GM12875 (cell line): Measurements from ENCODE around the gene COL6A2.

ENCODE experiments used
- H3K4me3 ChIP-seq: one replicate; pipeline ENCODE4 v1.5.1; 2011; ENCODE audit warnings: low read depth, low read length, control low read depth
- TF ChIP-seq, protein P1 (sequence below): IDR thresholded peaks from 2 replicates; pipeline ENCODE4 v1.5.1; 2011; ENCODE audit warnings: low read depth, mild to moderate bottlenecking, control low read depth, inconsistent platforms, low read length, moderate library complexity, borderline replicate concordance; ENCODE audit not compliant: insufficient read depth

COL6A2 gene

DNA sequence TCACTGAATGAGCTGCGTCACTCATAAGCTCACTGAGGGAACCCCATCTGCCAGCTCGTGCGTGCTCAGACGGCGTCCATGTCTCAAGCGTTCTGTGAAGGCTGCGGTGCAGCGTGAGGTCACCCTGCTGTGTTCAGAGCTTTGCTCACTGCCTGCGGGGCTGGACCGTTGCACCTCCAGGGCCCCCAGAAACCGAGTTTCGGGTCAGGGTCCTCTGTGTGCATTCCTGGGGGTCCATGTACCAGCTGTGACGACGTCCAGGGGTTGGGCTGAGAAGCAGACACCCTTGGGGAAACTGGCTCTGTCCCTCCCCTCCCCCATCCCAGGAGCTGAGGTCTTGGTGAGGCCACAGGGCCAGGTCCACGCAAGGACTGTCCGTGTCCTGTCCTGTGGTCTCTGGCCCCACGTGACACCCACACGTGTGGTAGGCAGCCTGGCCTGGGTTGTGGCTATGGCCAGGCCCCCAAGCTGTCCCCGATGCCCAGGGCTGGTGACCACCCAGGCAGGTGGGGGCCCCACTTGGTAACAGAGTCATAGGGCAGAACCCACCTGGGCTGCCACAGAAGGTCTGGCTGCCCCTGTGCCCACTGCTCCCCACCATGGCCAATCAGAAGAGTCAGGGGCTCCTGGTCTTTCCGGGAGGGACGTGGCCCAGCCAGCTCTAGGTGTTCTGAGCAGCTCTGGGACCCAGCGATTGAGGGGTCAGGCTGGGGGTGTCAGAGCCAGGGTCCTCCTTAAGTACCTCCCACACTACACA is 33.1 kb downstream of the COL6A2 start:
- no peak overlapping the region for H3K4me3 ChIP-seq
- TF ChIP-seq, protein P1, sequence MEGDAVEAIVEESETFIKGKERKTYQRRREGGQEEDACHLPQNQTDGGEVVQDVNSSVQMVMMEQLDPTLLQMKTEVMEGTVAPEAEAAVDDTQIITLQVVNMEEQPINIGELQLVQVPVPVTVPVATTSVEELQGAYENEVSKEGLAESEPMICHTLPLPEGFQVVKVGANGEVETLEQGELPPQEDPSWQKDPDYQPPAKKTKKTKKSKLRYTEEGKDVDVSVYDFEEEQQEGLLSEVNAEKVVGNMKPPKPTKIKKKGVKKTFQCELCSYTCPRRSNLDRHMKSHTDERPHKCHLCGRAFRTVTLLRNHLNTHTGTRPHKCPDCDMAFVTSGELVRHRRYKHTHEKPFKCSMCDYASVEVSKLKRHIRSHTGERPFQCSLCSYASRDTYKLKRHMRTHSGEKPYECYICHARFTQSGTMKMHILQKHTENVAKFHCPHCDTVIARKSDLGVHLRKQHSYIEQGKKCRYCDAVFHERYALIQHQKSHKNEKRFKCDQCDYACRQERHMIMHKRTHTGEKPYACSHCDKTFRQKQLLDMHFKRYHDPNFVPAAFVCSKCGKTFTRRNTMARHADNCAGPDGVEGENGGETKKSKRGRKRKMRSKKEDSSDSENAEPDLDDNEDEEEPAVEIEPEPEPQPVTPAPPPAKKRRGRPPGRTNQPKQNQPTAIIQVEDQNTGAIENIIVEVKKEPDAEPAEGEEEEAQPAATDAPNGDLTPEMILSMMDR, result no peak

DNA sequence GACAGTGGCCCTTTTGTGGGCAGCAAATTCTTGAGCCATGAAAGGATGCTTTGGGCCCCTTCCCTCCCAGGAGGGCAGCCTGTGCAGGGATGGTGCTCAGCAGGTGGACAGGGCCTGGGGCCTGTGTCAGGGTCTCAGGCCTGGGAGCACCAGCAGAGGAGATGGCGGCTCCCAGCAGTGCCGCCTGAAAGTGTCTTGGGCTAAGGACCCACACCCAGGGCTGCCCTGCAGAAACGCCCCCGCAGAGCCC is 33.6 kb downstream of the COL6A2 start:
- no peak overlapping the region for H3K4me3 ChIP-seq
- TF ChIP-seq, protein P1, result no peak

DNA sequence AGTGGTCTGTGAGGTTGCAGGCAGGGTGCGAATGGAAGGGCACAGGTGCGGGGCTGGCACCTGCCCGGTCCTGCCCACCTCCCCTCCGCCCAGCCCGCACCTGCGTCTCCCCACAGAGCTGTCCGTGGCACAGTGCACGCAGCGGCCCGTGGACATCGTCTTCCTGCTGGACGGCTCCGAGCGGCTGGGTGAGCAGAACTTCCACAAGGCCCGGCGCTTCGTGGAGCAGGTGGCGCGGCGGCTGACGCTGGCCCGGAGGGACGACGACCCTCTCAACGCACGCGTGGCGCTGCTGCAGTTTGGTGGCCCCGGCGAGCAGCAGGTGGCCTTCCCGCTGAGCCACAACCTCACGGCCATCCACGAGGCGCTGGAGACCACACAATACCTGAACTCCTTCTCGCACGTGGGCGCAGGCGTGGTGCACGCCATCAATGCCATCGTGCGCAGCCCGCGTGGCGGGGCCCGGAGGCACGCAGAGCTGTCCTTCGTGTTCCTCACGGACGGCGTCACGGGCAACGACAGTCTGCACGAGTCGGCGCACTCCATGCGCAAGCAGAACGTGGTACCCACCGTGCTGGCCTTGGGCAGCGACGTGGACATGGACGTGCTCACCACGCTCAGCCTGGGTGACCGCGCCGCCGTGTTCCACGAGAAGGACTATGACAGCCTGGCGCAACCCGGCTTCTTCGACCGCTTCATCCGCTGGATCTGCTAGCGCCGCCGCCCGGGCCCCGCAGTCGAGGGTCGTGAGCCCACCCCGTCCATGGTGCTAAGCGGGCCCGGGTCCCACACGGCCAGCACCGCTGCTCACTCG is 34.1 kb downstream of the COL6A2 start:
- TF ChIP-seq, protein P1, result no peak

DNA sequence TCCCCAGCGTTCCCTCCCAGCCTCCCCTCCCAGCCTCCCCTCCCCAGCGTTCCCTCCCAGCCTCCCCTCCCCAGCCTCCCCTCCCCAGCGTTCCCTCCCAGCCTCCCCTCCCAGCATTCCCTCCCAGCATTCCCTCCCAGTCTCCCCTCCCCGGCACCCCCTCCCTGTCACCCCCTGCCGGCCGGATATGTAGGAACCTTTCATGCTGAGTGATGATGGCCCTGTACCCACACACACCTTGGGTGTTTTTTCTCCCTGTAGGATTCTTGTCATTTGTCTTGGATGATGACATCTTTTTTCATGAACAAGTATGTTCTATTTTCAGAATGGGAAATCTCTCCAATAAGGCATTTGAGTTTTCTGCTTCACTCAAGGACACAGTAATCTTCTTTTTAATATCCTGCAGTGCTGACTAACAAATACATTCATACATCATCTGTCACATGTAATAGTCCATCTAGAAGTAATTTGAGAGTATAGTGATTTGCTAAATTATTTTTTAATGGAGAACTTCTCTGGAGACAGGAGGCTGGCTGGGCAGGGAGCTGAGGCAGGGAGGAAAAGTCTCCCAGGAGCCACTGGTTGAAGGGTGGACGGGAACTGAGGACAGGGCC is 38.0 kb downstream of the COL6A2 start:
- TF ChIP-seq, protein P1, result no peak
- no peak overlapping the region for H3K4me3 ChIP-seq

More for the DNA sequence above, 34.1 kb downstream of the COL6A2 start:
- no peak overlapping the region for H3K4me3 ChIP-seq

DNA sequence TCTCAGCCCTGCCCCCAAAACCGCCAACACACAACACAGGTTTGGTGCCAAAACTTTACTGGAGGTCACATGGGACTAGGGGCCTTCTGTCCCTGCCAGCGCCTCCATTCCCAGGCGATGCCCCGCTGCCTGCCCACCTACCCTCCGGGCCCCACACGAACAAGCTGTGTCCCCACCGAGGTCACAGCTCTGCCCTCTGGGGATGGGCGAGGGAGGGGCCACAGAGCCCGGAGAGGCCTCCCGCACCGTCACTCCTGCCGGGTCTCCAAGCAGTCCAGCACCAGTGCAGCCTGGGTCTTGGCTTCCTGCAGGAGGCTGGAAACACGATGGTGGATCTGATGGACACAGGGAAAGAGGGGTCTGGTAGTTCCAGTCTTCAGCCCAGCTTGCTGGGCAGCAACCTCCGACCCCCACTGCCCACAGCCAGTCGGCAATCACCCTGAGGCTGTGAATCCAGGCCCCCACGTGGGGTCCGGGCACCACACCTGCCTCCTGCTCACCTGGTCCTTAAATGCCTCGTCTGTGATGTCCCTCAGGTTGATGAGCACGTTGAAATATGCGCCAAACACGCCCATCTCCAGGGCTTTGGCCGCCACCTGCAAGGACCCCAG is 38.9 kb downstream of the COL6A2 start:
- TF ChIP-seq, protein P1, result no peak
- no peak overlapping the region for H3K4me3 ChIP-seq

DNA sequence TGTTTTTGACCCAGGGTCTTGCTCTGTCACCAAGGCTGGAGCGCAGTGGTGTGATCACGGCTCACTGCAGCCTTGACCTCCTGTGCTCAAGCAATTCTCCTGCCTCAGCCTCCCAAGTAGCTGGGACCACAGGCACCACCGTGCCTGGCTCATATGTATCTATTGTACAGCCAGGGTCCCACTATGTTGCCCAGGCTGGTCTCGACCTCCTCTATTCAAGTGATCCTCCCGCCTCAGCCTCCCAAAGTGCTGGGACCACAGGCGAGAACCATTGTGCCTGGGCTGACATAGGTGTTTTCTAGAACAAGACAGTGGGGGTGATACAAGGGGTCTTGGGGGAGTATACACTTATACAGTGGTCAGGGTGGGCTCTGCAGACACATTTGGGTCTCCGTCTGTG is 40.0 kb downstream of the COL6A2 start:
- TF ChIP-seq, protein P1, result no peak
- H3K4me3 ChIP-seq, result no peak overlapping the region
